Measurements from ENCODE around the gene C12orf50. TPM values are rescaled to one million over a fixed set of nuclear protein-coding genes. Genes with fewer than 3 reads are reported as not detected.

The C12orf50 gene
- total RNA-seq, 2 experiments from 2014 or later = not detected

- no peak for DNase-seq
- Mint-ChIP-seq H3K27ac (no peak overlapping the region), H3K36me3 (no peaks in the 10 kb centered on the region), H3K9me3 (no peaks in the 10 kb centered on the region), H3K4me3 (no peak overlapping the region), H3K4me1 (ENCODE audit: low read depth) (no peaks in the 10 kb centered on the region), H3K27me3 (peaks cover 2% of the 10 kb centered on the region)
- POLR2A ChIA-PET = no interaction called here
- intact Hi-C loops (cut with micrococcal nuclease) = no loop called here
- CTCF ChIA-PET = no interaction called here
Observed at GRCh38 chr12:87930627-87931026, 98.6 kb downstream of the C12orf50 start.

Other genes starting within 250 kb of the C12orf50 start
- gene CEP290, start 112.7 kb upstream of the C12orf50 start, total RNA-seq = 10 to 100 TPM; 12.8 to 13.7 TPM
- 1 to 10 TPM; 5.3 to 6.8 TPM for gene TMTC3, start 112.9 kb upstream of the C12orf50 start, total RNA-seq